ENCODE results near the gene SLC35B2. TPM values are rescaled to one million over a fixed set of nuclear protein-coding genes. Genes with fewer than 3 reads are reported as not detected.
A peak's percentile ranks its signal among the peaks of the same experiment; 100 is the strongest.

Gene SLC35B2
- total and polyA plus RNA-seq, 9 of the 15 experiments (the other 6 are each of a cell fraction or from before 2014, with no cell fraction given) = 14.5 to 59.1 (median 47.1) TPM

- TF ChIP-seq RHOXF2B (CRISPR knock-in tag; conservative IDR thresholded peaks at IDR 0.05) (no peak), POLR2AphosphoS2 (IDR thresholded peaks at IDR 0.05; ENCODE audit: low read length) (0 out of 2 replicates have a peak, but pooled peaks have one; percentile 39), PYGO2 (tag; IDR thresholded peaks at IDR 0.05) (no peak), MEIS2 (IDR thresholded peaks at IDR 0.05; ENCODE audit: partially characterized antibody) (peak; percentile 16), ERF (CRISPR knock-in tag; IDR thresholded peaks at IDR 0.05) (0 out of 2 replicates have a peak, but pooled peaks have one; percentile 35), FOXA3 (CRISPR knock-in tag; conservative IDR thresholded peaks at IDR 0.05 in 1 of 2, IDR thresholded peaks at IDR 0.05 in 1 of 2) (peak in 1 of 2 experiments; percentile 37; a peak in 1 of 4 replicates), CEBPG (CRISPR knock-in tag; IDR thresholded peaks at IDR 0.05) (0 out of 2 replicates have a peak, but pooled peaks have one; percentile 31), CEBPG (tag; conservative IDR thresholded peaks at IDR 0.05 in 1 of 2, IDR thresholded peaks at IDR 0.05 in 1 of 2) (no peak), YY1 (IDR thresholded peaks at IDR 0.05; ENCODE audit: borderline replicate concordance in 1 of 3, control insufficient read depth in 1 of 3, extremely low read depth in 1 of 3, insufficient read depth in 3 of 3, insufficient read length in 1 of 3, insufficient replicate concordance in 2 of 3, low read depth in 1 of 3, low read length in 2 of 3) (peak in 1 of 3 experiments; percentile 8), RB1 (IDR thresholded peaks at IDR 0.05; ENCODE audit: low read depth) (peak; percentile 61), HCFC1 (IDR thresholded peaks at IDR 0.05; ENCODE audit: low read depth, low read length) (peak; percentile 60), BCL6 (CRISPR knock-in tag; IDR thresholded peaks at IDR 0.05) (no peak), SREBF1 (IDR thresholded peaks at IDR 0.05; ENCODE audit: borderline replicate concordance, low read depth, low read length) (no peak), ATF1 (CRISPR knock-in tag; IDR thresholded peaks at IDR 0.05) (peak; percentile 48; the same call in 1 of the 2 replicates), ATF1 (tag; IDR thresholded peaks at IDR 0.05) (peak; percentile 84)
- TF ChIP-seq, protein P1, sequence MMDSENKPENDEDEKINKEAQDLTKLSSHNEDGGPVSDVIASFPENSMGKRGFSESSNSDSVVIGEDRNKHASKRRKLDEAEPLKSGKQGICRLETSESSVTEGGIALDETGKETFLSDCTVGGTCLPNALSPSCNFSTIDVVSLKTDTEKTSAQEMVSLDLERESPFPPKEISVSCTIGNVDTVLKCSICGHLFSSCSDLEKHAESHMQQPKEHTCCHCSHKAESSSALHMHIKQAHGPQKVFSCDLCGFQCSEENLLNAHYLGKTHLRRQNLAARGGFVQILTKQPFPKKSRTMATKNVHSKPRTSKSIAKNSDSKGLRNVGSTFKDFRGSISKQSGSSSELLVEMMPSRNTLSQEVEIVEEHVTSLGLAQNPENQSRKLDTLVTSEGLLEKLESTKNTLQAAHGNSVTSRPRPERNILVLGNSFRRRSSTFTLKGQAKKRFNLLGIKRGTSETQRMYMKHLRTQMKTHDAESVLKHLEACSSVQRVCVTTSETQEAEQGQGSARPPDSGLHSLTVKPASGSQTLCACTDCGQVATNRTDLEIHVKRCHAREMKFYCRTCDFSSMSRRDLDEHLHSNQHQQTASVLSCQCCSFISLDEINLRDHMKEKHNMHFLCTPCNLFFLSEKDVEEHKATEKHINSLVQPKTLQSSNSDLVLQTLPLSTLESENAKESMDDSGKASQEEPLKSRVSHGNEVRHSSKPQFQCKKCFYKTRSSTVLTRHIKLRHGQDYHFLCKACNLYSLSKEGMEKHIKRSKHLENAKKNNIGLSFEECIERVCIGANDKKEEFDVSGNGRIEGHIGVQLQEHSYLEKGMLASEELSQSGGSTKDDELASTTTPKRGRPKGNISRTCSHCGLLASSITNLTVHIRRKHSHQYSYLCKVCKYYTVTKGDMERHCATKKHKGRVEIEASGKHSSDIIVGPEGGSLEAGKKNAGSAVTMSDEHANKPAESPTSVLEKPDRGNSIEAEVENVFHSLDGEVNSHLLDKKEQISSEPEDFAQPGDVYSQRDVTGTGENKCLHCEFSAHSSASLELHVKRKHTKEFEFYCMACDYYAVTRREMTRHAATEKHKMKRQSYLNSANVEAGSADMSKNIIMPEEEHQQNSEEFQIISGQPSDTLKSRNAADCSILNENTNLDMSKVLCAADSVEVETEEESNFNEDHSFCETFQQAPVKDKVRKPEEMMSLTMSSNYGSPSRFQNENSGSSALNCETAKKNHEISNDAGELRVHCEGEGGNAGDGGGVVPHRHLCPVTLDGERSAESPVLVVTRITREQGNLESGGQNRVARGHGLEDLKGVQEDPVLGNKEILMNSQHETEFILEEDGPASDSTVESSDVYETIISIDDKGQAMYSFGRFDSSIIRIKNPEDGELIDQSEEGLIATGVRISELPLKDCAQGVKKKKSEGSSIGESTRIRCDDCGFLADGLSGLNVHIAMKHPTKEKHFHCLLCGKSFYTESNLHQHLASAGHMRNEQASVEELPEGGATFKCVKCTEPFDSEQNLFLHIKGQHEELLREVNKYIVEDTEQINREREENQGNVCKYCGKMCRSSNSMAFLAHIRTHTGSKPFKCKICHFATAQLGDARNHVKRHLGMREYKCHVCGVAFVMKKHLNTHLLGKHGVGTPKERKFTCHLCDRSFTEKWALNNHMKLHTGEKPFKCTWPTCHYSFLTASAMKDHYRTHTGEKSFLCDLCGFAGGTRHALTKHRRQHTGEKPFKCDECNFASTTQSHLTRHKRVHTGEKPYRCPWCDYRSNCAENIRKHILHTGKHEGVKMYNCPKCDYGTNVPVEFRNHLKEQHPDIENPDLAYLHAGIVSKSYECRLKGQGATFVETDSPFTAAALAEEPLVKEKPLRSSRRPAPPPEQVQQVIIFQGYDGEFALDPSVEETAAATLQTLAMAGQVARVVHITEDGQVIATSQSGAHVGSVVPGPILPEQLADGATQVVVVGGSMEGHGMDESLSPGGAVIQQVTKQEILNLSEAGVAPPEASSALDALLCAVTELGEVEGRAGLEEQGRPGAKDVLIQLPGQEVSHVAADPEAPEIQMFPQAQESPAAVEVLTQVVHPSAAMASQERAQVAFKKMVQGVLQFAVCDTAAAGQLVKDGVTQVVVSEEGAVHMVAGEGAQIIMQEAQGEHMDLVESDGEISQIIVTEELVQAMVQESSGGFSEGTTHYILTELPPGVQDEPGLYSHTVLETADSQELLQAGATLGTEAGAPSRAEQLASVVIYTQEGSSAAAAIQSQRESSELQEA (IDR thresholded peaks at IDR 0.05; ENCODE audit: low read depth) = no peak
Measured at GRCh38 chr6:44297063-44298038, 40.0 kb upstream of the SLC35B2 start (continued).

Data from K562 (cell line).